Testis (tissue), 2 donors: Measurements from ENCODE around the gene PTPN11.

Experiments used
- CTCF ChIP-seq, 3 experiments: fragments of 450-650 bp in 2 of 3; fragments of 200-600 bp in 1 of 3; sonication (generic) in 1 of 3; IDR thresholded peaks; one replicate each; pipeline ENCODE4 v1.5.1; 2016 to 2019; ENCODE audit warnings: antibody characterized with exemption in 3 of 3, mild to moderate bottlenecking in 2 of 3, moderate library complexity in 1 of 3
- POLR2A ChIP-seq: fragments of 450-650 bp; IDR thresholded peaks from one replicate; pipeline ENCODE4 v1.6.1; 2017; ENCODE audit warnings: antibody characterized with exemption, mild to moderate bottlenecking, moderate library complexity

- no peak for TF ChIP-seq CTCF (IDR thresholded peaks at IDR 0.05)
- TF ChIP-seq POLR2A: no peak
These were observed 60.7 kb downstream of the PTPN11 start for GRCh38 chr12:112479413-112479812.
